ENCODE data around the gene NRP1.

The NRP1 gene

DNA sequence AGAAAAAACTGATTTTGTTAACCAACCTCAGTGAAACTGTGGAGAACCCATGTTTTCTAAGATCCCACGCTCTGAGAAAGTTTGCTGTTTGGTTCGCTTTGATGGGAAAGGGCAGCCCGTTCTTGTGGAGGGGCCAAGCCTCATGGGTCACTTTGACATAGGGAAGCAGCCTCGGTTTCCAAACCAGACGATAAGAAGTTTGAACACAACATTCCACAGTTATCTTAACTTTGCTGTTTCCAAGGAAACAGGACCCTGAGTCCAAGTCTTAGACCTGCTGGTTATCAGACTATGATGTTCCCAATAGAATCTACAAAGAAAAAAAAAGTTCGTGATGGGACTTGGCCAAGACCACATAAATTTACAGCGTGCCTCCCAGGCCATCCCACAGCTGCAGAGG, 182.3 kb downstream of the NRP1 start:
- no peak for DNase-seq (ENCODE audit: low spot score)
- no peak for TF ChIP-seq CTCF (IDR thresholded peaks at IDR 0.05; ENCODE audit: poor library complexity, severe bottlenecking)
- ATAC-seq (ENCODE audit: low read depth): no peak
- no peak overlapping the region for H3K27ac ChIP-seq (ENCODE audit: poor library complexity, severe bottlenecking)
- no peaks in the 10 kb centered on the region for H3K27me3 ChIP-seq (ENCODE audit: insufficient read depth, poor library complexity, severe bottlenecking)
- peaks cover 20% of the 10 kb centered on the region for H3K4me1 ChIP-seq (ENCODE audit: insufficient read depth, poor library complexity, severe bottlenecking)
- no peak overlapping the region for H3K4me3 ChIP-seq (ENCODE audit: severe bottlenecking)
- H3K9me3 ChIP-seq (ENCODE audit: severe bottlenecking): no peaks in the 10 kb centered on the region
- no peaks in the 10 kb centered on the region for H3K36me3 ChIP-seq (ENCODE audit: low read depth)

DNA sequence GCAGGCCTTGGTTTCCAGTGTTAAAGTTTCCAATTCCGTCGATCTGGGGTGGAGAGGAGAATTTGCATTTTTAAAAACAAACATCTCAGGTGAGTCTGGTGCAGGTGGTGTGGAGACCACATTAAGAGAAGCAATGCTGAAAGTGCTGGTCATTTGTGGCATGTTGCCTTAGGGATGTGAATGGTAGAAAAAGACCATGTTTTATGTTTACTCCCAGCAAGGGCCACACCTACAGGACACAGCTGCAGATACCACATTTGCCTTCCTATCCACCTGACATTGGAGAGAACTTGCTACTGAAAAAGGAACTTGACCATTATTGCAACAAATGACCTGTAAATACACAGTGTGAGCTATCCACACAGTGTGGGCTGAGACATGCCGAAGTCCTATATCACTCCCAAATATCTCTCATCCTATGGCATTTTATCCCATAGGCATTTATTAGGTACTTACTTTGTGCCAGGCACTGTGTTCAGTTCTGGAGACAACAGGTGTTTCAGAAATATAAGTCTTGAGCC, 183.1 kb downstream of the NRP1 start:
- DNase-seq (ENCODE audit: low spot score): no peak
- Histone ChIP-seq H3K4me1 (ENCODE audit: insufficient read depth, poor library complexity, severe bottlenecking) (peaks cover 13% of the 10 kb centered on the region), H3K27me3 (ENCODE audit: insufficient read depth, poor library complexity, severe bottlenecking) (no peaks in the 10 kb centered on the region), H3K9me3 (ENCODE audit: severe bottlenecking) (no peaks in the 10 kb centered on the region), H3K4me3 (ENCODE audit: severe bottlenecking) (no peak overlapping the region), H3K36me3 (ENCODE audit: low read depth) (no peaks in the 10 kb centered on the region), H3K27ac (ENCODE audit: poor library complexity, severe bottlenecking) (no peak overlapping the region)
- ATAC-seq (ENCODE audit: low read depth): no peak
- TF ChIP-seq CTCF (IDR thresholded peaks at IDR 0.05; ENCODE audit: poor library complexity, severe bottlenecking): no peak

GRCh38 chr10:33150889-33151288, 183.6 kb downstream of the NRP1 start:
- ATAC-seq (ENCODE audit: low read depth) (no peak), DNase-seq (ENCODE audit: low spot score) (no peak)
- H3K36me3 ChIP-seq (ENCODE audit: low read depth): no peaks in the 10 kb centered on the region
- no peak overlapping the region for H3K4me3 ChIP-seq (ENCODE audit: severe bottlenecking)
- H3K9me3 ChIP-seq (ENCODE audit: severe bottlenecking): no peaks in the 10 kb centered on the region
- no peak for TF ChIP-seq CTCF (IDR thresholded peaks at IDR 0.05; ENCODE audit: poor library complexity, severe bottlenecking)
- no peak overlapping the region for H3K27ac ChIP-seq (ENCODE audit: poor library complexity, severe bottlenecking)
- H3K27me3 ChIP-seq (ENCODE audit: insufficient read depth, poor library complexity, severe bottlenecking): no peaks in the 10 kb centered on the region
- peaks cover 8% of the 10 kb centered on the region for H3K4me1 ChIP-seq (ENCODE audit: insufficient read depth, poor library complexity, severe bottlenecking)

DNA sequence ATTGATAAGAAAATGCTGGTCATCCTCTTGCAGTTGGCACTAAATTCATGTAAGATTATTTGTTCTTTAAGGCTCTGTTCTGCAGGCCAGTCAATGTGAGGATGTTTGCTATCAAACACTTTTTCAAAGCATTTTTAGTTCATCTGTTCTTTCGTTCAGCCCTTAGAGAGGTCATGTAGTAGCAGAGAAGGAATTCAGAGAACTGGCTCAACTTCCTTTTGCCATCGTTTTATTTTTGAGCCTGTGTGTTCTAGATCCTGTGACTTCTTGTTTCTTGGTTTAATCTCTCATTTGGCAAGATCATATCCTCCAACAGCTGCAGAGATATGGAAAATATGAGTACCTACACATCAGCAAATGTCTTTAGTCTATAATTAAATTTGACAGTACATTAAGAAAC, 184.3 kb downstream of the NRP1 start:
- H3K9me3 ChIP-seq (ENCODE audit: severe bottlenecking): no peaks in the 10 kb centered on the region
- H3K36me3 ChIP-seq (ENCODE audit: low read depth): no peaks in the 10 kb centered on the region
- DNase-seq (ENCODE audit: low spot score) (no peak), ATAC-seq (ENCODE audit: low read depth) (no peak)
- H3K4me3 ChIP-seq (ENCODE audit: severe bottlenecking): no peak overlapping the region
- H3K27me3 ChIP-seq (ENCODE audit: insufficient read depth, poor library complexity, severe bottlenecking): no peaks in the 10 kb centered on the region
- peaks cover under 1% of the 10 kb centered on the region for H3K4me1 ChIP-seq (ENCODE audit: insufficient read depth, poor library complexity, severe bottlenecking)
- no peak for TF ChIP-seq CTCF (IDR thresholded peaks at IDR 0.05; ENCODE audit: poor library complexity, severe bottlenecking)
- no peak overlapping the region for H3K27ac ChIP-seq (ENCODE audit: poor library complexity, severe bottlenecking)

DNA sequence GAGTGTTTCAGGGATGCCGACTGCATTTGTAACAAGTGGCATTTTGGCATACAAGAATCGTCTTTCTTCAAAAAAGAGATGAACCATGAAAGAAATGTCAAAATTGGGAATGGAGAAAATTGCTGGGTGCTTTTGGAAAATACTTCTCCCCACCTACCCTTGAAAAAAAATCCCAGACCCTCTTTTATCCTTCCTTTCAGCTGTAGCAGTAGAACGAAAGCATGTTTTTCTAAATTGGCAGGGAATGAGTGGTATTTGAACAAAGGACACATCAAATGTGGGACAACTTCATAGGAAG, 187.5 kb downstream of the NRP1 start:
- Histone ChIP-seq H3K4me3 (ENCODE audit: severe bottlenecking) (no peak overlapping the region), H3K27ac (ENCODE audit: poor library complexity, severe bottlenecking) (no peak overlapping the region), H3K36me3 (ENCODE audit: low read depth) (no peaks in the 10 kb centered on the region), H3K27me3 (ENCODE audit: insufficient read depth, poor library complexity, severe bottlenecking) (no peaks in the 10 kb centered on the region), H3K4me1 (ENCODE audit: insufficient read depth, poor library complexity, severe bottlenecking) (peaks cover 8% of the 10 kb centered on the region), H3K9me3 (ENCODE audit: severe bottlenecking) (no peaks in the 10 kb centered on the region)
- DNase-seq (ENCODE audit: low spot score) (no peak), ATAC-seq (ENCODE audit: low read depth) (no peak)
- TF ChIP-seq CTCF (IDR thresholded peaks at IDR 0.05; ENCODE audit: poor library complexity, severe bottlenecking): no peak
